Type B pancreatic cell (in vitro differentiated cells): ENCODE measurements around the gene ENAH. TPM values are rescaled to one million over a fixed set of nuclear protein-coding genes. Genes with fewer than 3 reads are reported as not detected.
A peak's percentile ranks its signal among the peaks of the same experiment; 100 is the strongest.
"Not testable (repeated sequence)": the region's sequence is repeated elsewhere in the genome, so short reads cannot be mapped to it uniquely, and the experiment has no call there.

ENCODE experiments used
- DNase-seq: peaks from one replicate; pipeline ENCODE4 v3.0.0; 2021; ENCODE audit warnings: mixed read lengths; ENCODE audit not compliant: unreplicated experiment; ENCODE audit errors: extremely low spot score
- H3K27ac Mint-ChIP-seq: 2 replicates; pipeline ENCODE4 v1.8.0; 2021; ENCODE audit warnings: mild to moderate bottlenecking, mixed read lengths
- H3K27me3 Mint-ChIP-seq: 2 replicates; pipeline ENCODE4 v1.8.0; 2021; ENCODE audit warnings: mixed read lengths
- H3K36me3 Mint-ChIP-seq: 2 replicates; pipeline ENCODE4 v1.8.0; 2021; ENCODE audit warnings: mixed read lengths
- H3K4me1 Mint-ChIP-seq: one replicate; pipeline ENCODE4 v1.8.0; 2021; ENCODE audit warnings: mixed read lengths; ENCODE audit not compliant: unreplicated experiment
- H3K4me3 Mint-ChIP-seq: 2 replicates; pipeline ENCODE4 v1.8.0; 2021; ENCODE audit warnings: mild to moderate bottlenecking, mixed read lengths
- H3K9me3 Mint-ChIP-seq: 2 replicates; pipeline ENCODE4 v1.8.0; 2021; ENCODE audit warnings: mixed read lengths
- long read RNA-seq: library from polyadenylated mRNA; unstranded; transcript quantifications from one replicate; pipeline ENCODE4 v2.0.0, GENCODE V29; 2020
- total RNA-seq: library from RNA; stranded (reverse); gene quantifications from 2 replicates; pipeline ENCODE4 v1.2.1, GENCODE V29; 2021; ENCODE audit warnings: low replicate concordance
- TF ChIP-seq, protein P1 (sequence below): fragments of 200-600 bp; sonication (generic); conservative IDR thresholded peaks from 2 replicates; pipeline ENCODE4 v1.5.0; 2021; ENCODE audit warnings: antibody characterized with exemption, mild to moderate bottlenecking

Gene ENAH
- total RNA-seq, result 69.2 and 133 TPM in 2 replicates
- long read RNA-seq, partial matches to known transcripts, result 0 of 30 reads
- long read RNA-seq, other reads (novel, unspliced or antisense), result 30 of 30 reads

- peaks cover 45% of the 10 kb centered on the region for H3K4me1 Mint-ChIP-seq
- H3K9me3 Mint-ChIP-seq, result no peaks in the 10 kb centered on the region
- DNase-seq, result peak; percentile 88
- H3K27me3 Mint-ChIP-seq, result no peaks in the 10 kb centered on the region
- peak within 1 kb of the TSS; percentile 88 for H3K27ac Mint-ChIP-seq
- peak within 1 kb of the TSS; percentile 94 for H3K4me3 Mint-ChIP-seq
- TF ChIP-seq, protein P1, sequence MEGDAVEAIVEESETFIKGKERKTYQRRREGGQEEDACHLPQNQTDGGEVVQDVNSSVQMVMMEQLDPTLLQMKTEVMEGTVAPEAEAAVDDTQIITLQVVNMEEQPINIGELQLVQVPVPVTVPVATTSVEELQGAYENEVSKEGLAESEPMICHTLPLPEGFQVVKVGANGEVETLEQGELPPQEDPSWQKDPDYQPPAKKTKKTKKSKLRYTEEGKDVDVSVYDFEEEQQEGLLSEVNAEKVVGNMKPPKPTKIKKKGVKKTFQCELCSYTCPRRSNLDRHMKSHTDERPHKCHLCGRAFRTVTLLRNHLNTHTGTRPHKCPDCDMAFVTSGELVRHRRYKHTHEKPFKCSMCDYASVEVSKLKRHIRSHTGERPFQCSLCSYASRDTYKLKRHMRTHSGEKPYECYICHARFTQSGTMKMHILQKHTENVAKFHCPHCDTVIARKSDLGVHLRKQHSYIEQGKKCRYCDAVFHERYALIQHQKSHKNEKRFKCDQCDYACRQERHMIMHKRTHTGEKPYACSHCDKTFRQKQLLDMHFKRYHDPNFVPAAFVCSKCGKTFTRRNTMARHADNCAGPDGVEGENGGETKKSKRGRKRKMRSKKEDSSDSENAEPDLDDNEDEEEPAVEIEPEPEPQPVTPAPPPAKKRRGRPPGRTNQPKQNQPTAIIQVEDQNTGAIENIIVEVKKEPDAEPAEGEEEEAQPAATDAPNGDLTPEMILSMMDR, result no peak
- H3K36me3 Mint-ChIP-seq, result no peaks in the 10 kb centered on the region
These were observed at the start of gene ENAH for GRCh38 chr1:225652729-225653462. Gene ENAH (minus strand): TSS chr1:225653123. CDS start chr1:225652690, 433 bp downstream.

- TF ChIP-seq, protein P1, result no peak
- Mint-ChIP-seq H3K9me3 (no peaks in the 10 kb centered on the region), H3K27me3 (no peaks in the 10 kb centered on the region), H3K27ac (peak overlapping the region; percentile 26), H3K36me3 (no peaks in the 10 kb centered on the region), H3K4me3 (no peak overlapping the region), H3K4me1 (peaks cover 19% of the 10 kb centered on the region)
- DNase-seq, result no peak
These were observed 48.1 kb upstream of the ENAH start for GRCh38 chr1:225700889-225701465.

DNA sequence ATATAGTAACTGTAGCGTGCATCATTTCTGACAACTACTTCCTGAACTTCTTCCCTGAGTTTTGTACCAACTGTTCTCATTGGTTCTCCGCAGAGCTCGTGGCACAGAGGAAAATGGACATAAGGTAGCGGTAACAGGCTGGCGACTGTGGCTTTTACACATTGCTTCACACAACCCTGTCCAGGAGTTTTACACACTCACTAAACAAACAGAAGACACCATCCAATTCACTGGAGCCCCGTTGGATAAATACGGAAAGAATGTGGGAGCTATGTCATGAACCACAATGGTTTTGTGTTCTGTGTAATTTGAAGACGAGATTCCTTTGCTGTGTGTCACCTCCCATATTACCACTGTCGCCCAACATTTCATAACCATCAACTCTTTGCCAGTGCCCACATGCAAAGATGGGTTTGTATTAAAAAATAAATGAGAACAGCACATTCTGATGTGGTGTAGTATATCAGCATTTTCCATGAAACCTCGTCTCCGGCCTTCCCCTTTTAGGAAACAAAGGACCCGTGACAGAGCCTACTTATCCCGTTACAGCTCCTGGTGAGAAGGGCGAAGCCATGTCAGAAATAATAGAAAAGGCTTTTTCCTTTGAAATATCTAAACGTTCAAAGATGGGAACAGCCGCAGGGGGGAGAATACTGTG is 47.4 kb upstream of the ENAH start:
- Mint-ChIP-seq H3K4me1 (peaks cover 24% of the 10 kb centered on the region), H3K27ac (no peak overlapping the region), H3K36me3 (no peaks in the 10 kb centered on the region), H3K27me3 (no peaks in the 10 kb centered on the region), H3K9me3 (peaks cover 4% of the 10 kb centered on the region), H3K4me3 (peak overlapping the region; percentile 10)
- TF ChIP-seq, protein P1, result no peak
- DNase-seq, result no peak

- Mint-ChIP-seq H3K9me3 (peaks cover 12% of the 10 kb centered on the region), H3K36me3 (peaks cover under 1% of the 10 kb centered on the region), H3K4me1 (peaks cover 26% of the 10 kb centered on the region), H3K4me3 (no peak overlapping the region), H3K27ac (no peak overlapping the region), H3K27me3 (no peaks in the 10 kb centered on the region)
- TF ChIP-seq, protein P1, result no peak
- no peak for DNase-seq
These were observed 46.4 kb upstream of the ENAH start for GRCh38 chr1:225699336-225699735.

GRCh38 chr1:225698194-225698593 is 45.3 kb upstream of the ENAH start:
- H3K27ac Mint-ChIP-seq, result not testable (repeated sequence)

DNA sequence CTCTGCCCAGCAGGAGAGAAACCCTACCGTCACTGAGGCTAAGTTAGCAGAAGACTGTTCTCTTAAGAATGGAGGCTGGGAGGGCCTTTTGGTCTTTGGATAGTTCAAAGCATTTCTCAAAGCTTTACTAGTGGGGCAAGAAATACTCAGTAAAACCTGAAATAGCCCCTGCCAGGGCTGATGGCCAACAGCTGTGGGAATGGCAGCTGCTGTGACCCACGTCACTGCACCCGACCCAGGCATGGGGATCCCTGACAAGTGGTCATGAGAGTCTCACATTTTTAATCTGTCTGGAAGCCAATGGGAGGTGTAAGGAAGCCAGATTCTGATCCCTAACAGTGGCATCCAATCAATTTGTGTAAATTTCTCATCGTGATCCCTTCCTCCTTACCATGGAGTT is 44.5 kb upstream of the ENAH start:
- DNase-seq, result no peak
- Mint-ChIP-seq H3K27me3 (no peaks in the 10 kb centered on the region), H3K4me3 (no peak overlapping the region), H3K9me3 (peaks cover 12% of the 10 kb centered on the region), H3K27ac (no peak overlapping the region), H3K36me3 (peaks cover 4% of the 10 kb centered on the region), H3K4me1 (peaks cover 30% of the 10 kb centered on the region)
- TF ChIP-seq, protein P1, result no peak

More at GRCh38 chr1:225698194-225698593, 45.3 kb upstream of the ENAH start:
- H3K27me3 Mint-ChIP-seq, H3K36me3 Mint-ChIP-seq, DNase-seq, H3K4me3 Mint-ChIP-seq: not testable (repeated sequence)
- Mint-ChIP-seq H3K9me3 (peaks cover 12% of the 10 kb centered on the region), H3K4me1 (peaks cover 30% of the 10 kb centered on the region)
